Measurements from ENCODE around the gene SNX21. TPM values are rescaled to one million over a fixed set of nuclear protein-coding genes. Genes with fewer than 3 reads are reported as not detected.

SNX21 gene
- total and polyA plus RNA-seq, 12 donors, result 15.4 to 27.0 (median 18.5) TPM

DNA sequence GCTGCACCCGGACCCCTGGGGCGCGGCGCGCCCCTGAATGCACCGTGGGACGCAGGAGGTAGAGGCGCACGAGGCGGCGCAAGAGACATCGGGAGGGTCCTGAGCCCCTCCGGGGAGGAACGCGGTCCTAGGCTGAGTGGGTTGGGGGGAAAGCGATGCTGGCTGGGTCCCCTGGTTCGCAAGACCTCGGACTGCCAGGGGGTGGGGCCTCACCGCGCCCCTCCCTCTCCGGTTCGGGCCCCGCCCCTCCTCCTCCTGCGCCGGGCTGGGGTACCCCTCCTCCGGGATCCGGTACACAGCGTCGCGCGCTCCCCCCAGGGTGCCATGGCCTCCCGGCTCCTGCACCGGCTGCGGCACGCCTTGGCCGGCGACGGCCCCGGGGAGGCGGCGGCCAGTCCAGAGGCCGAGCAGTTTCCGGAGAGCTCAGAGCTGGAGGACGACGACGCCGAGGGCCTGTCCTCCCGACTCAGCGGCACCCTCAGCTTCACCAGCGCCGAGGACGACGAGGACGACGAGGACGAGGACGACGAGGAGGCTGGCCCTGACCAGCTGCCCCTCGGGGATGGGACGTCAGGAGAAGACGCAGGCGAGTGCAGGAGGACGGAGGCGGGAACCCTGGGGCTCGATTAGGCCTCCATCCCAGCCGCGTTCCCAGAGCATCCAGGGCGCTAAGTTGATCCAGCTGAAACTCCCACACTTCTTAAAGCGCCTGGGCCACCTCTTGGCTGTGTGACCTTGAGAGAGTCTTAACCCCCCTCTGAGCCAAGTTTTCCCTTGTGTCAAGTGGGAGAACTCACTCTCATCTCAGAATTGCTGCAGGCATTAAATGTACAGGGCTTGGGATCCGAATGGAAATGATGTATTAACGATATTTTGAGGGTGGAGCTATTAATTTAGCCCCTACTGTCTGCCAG is 541 bp downstream of the SNX21 start:
- Histone ChIP-seq H3K27me3 (no peaks in the 10 kb centered on the region), H3K27ac (peak overlapping the region; percentile 78 to 99 (median 95)), H3K36me3 (peaks cover 0 to 37% (median 0%) of the 10 kb centered on the region in 9 donors), H3K9me3 (no peaks in the 10 kb centered on the region), H3K4me3 (peak overlapping the region; percentile 49 to 90 (median 75)), H3K4me1 (peaks cover 7 to 50% (median 35%) of the 10 kb centered on the region in 9 donors)
- ATAC-seq, result peak; percentile 81 to 91 (median 87)
- intact Hi-C loops (cut with DNase I), result loop anchor here in 3 of 10 donors (2.0 to 10.0 kb wide), 4 partner anchors 23 to 141 kb away; partner anchors contain the start of genes ACOT8 (in 1 of the 3), SPATA25 (in 1 of the 3), ZNF335 (in 1 of the 3) and ZSWIM1 (in 1 of the 3)
- peak; percentile 80 to 83 for DNase-seq
- 2% methylated on average over 63 to 70 of the region's 71 CpGs for WGBS, 2 donors
- TF ChIP-seq, protein P1, sequence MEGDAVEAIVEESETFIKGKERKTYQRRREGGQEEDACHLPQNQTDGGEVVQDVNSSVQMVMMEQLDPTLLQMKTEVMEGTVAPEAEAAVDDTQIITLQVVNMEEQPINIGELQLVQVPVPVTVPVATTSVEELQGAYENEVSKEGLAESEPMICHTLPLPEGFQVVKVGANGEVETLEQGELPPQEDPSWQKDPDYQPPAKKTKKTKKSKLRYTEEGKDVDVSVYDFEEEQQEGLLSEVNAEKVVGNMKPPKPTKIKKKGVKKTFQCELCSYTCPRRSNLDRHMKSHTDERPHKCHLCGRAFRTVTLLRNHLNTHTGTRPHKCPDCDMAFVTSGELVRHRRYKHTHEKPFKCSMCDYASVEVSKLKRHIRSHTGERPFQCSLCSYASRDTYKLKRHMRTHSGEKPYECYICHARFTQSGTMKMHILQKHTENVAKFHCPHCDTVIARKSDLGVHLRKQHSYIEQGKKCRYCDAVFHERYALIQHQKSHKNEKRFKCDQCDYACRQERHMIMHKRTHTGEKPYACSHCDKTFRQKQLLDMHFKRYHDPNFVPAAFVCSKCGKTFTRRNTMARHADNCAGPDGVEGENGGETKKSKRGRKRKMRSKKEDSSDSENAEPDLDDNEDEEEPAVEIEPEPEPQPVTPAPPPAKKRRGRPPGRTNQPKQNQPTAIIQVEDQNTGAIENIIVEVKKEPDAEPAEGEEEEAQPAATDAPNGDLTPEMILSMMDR (IDR thresholded peaks at IDR 0.05), result no peak

DNA sequence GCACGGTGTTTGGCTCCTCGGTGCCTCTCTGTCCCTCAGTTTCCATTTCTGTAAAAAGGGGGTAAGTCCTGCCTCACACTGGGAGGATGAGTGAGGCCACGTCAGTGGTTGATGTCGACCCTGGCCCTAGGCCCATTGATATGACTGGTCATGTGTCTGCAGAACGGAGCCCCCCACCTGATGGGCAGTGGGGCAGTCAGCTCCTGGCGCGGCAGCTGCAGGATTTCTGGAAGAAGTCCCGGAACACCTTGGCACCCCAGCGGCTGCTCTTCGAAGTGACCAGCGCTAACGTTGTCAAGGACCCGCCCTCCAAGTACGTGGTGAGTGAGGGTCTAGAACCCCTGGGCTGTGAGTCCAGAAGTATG is 1.2 kb downstream of the SNX21 start:
- peaks cover 7 to 50% (median 35%) of the 10 kb centered on the region in 9 donors for H3K4me1 ChIP-seq
- 54 to 62% methylated on average over 14 of the region's 14 CpGs for WGBS, 2 donors
- no peaks in the 10 kb centered on the region for H3K9me3 ChIP-seq
- peak overlapping the region; percentile 49 to 90 (median 75) for H3K4me3 ChIP-seq
- DNase-seq (peak in 1 of 2 donors; percentile 23), ATAC-seq (no peak)
- intact Hi-C loops (cut with DNase I), result loop anchor here in 3 of 10 donors (2.0 to 10.0 kb wide), 4 partner anchors 22 to 140 kb away; partner anchors contain the start of genes ACOT8 (in 1 of the 3), SPATA25 (in 1 of the 3), ZNF335 (in 1 of the 3) and ZSWIM1 (in 1 of the 3)
- H3K27ac ChIP-seq, result peak overlapping the region; percentile 78 to 99 (median 95)
- TF ChIP-seq, protein P1 (IDR thresholded peaks at IDR 0.05), result no peak
- H3K27me3 ChIP-seq, result no peaks in the 10 kb centered on the region
- H3K36me3 ChIP-seq, result peaks cover 0 to 43% (median 0%) of the 10 kb centered on the region in 9 donors

DNA sequence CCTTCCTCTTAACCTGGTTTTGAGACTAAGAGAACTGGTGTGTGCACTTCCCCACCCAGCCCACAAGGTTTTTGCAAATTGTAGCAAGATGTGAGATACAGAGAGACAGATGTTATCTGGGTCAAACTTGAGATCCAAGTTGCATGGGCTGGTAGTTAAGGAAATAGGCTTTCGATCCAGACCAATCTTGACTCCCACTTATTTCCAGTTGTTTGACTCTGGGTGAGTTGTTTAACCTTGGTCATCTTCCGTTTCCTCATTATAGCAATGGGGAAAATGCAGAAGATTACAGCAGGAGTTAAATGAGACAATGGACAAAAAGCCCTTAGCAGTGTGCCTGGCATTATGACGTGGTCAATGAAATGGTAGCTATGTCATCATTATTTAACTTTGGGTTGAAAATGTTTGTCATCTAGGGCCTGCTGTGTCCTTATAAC is 1.7 kb downstream of the SNX21 start:
- H3K27ac ChIP-seq, result peak overlapping the region in 9 of 10 donors; percentile 92 to 99 (median 96)
- peaks cover 0 to 49% (median 0%) of the 10 kb centered on the region in 9 donors for H3K36me3 ChIP-seq
- H3K9me3 ChIP-seq, result no peaks in the 10 kb centered on the region
- intact Hi-C loops (cut with DNase I), result loop anchor here in 3 of 10 donors (2.0 to 10.0 kb wide), 4 partner anchors 21 to 139 kb away; partner anchors contain the start of genes ACOT8 (in 1 of the 3), SPATA25 (in 1 of the 3), ZNF335 (in 1 of the 3) and ZSWIM1 (in 1 of the 3)
- H3K4me1 ChIP-seq, result peaks cover 7 to 50% (median 35%) of the 10 kb centered on the region in 9 donors
- ATAC-seq (no peak), DNase-seq (no peak)
- TF ChIP-seq, protein P1 (IDR thresholded peaks at IDR 0.05), result peak in 1 of 9 donors; percentile 6
- no peaks in the 10 kb centered on the region for H3K27me3 ChIP-seq
- H3K4me3 ChIP-seq, result peak overlapping the region in 9 of 10 donors; percentile 49 to 90 (median 75)
- WGBS, 2 donors, result 59 to 62% methylated on average over 3 of the region's 3 CpGs

DNA sequence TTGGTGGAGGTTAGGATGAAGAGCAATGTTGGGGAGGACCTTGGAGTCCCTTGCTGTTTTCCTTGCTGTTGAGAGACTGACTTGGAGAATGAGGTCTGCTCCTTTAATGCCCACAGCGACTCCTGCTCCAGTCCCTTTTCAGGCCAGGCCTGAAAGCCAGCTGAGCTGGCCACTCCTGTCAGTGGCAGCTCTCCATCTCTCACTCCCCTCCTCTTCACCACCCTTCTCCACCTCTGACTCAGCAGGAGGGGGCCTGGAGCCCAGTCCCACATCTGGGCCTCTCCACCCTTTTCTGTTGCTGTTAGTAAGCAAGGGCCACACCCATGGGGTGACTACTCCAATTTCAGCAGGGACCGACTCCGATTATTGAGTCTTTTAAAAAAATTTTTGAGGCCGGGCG is 2.2 kb downstream of the SNX21 start:
- peak overlapping the region in 8 of 10 donors; percentile 92 to 99 (median 95) for H3K27ac ChIP-seq
- H3K4me3 ChIP-seq, result peak overlapping the region in 8 of 10 donors; percentile 67 to 90 (median 75)
- intact Hi-C loops (cut with DNase I), result loop anchor here in 3 of 10 donors (2.0 to 10.0 kb wide), 4 partner anchors 21 to 139 kb away; partner anchors contain the start of genes ACOT8 (in 1 of the 3), SPATA25 (in 1 of the 3), ZNF335 (in 1 of the 3) and ZSWIM1 (in 1 of the 3)
- no peaks in the 10 kb centered on the region for H3K9me3 ChIP-seq
- H3K36me3 ChIP-seq, result peaks cover 0 to 54% (median 3%) of the 10 kb centered on the region in 9 donors
- ATAC-seq (peak in 6 of 8 donors; percentile 6 to 60 (median 24)), DNase-seq (peak; percentile 44 to 59)
- H3K4me1 ChIP-seq, result peaks cover 7 to 50% (median 35%) of the 10 kb centered on the region in 9 donors
- TF ChIP-seq, protein P1 (IDR thresholded peaks at IDR 0.05), result no peak
- H3K27me3 ChIP-seq, result no peaks in the 10 kb centered on the region
- 74 to 89% methylated on average over 5 of the region's 5 CpGs for WGBS, 2 donors

Measured in heart right ventricle (tissue), 16 donors.